NCI-H1436 (cell line): ENCODE measurements around the gene ZNRF1.

ENCODE experiments used
- DNase-seq: peaks from one replicate; lab custom pipeline; 2025; lab: John Stamatoyannopoulos, UW

The ZNRF1 gene

GRCh38 chr16:75061669-75062068 lies 62.8 kb downstream of the ZNRF1 start:
- DNase-seq, result no peak

GRCh38 chr16:75062135-75062975 lies 63.5 kb downstream of the ZNRF1 start:
- DNase-seq, result no peak

DNA sequence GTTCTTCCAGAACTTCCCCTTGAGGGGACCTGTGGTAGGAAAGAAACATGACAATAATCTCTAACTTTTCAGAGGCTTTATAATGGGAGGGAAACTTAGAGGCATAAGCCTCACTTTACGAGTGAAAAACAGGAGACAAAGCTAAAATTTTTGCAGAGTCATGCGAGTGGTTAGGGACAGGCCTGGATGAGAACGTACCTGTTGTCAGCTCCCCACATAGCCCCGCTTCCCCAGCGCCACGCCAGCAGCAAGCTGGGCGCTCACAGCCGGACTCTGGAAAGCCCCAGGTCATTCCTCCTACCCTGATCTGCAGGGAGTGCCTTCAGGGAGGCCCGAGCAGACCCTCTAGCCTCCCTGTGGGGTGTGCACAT lies 64.1 kb downstream of the ZNRF1 start:
- DNase-seq, result no peak

- DNase-seq, result no peak
Measured at GRCh38 chr16:75063549-75064088, 64.8 kb downstream of the ZNRF1 start.

DNA sequence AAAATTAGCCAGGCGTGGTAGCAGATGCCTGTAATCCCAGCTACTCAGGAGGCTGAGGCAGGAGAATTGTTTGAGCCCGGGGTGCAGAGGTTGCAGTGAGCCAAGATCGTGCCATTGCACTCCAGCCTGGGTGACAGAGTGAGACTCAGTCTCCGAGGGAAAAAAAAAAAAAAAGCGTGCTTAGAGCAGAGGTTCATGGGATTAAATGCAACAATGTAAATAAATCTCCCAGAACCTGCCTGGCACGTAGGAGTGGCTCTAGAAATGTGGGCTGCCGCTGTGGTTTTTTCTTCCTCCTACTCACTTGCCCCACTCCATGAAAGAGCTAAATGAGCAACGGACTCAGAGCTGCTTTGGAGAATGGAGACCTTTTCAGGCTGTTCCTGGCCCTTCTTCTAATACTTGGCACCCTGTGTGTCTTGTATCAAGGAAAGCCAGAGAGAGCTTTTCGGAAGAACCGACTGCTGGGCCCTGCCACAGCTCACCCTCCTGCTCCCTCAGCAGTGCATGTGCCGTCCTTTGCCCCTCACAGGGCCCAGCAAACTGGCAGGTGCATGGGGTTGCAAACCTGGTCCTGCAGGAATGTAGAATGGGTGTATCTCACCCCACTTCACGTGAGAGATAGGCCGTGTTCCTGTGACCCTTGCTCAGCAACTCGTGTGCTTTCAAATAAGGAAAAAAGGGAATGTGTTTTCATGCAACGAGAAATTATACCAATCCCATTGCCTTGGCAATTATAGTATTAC lies 65.8 kb downstream of the ZNRF1 start:
- DNase-seq, result no peak

DNA sequence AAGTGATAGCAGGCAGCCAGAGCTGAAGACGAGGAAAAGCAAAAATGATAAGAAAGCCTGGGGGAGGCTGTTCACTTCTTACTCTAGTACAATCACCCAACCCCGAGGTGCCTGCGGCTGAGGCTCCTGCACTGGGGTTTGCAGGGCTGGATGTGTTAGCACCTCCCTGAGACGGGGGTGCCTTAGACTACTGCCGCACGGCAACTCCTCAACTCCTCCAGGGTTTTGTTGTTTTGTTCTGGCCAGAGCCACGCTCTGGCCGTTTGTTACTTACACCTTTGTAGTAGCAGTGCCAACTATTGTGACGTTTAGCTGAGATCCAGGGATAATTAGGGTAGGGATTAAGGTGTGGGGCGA lies 66.3 kb downstream of the ZNRF1 start:
- DNase-seq, result no peak

DNA sequence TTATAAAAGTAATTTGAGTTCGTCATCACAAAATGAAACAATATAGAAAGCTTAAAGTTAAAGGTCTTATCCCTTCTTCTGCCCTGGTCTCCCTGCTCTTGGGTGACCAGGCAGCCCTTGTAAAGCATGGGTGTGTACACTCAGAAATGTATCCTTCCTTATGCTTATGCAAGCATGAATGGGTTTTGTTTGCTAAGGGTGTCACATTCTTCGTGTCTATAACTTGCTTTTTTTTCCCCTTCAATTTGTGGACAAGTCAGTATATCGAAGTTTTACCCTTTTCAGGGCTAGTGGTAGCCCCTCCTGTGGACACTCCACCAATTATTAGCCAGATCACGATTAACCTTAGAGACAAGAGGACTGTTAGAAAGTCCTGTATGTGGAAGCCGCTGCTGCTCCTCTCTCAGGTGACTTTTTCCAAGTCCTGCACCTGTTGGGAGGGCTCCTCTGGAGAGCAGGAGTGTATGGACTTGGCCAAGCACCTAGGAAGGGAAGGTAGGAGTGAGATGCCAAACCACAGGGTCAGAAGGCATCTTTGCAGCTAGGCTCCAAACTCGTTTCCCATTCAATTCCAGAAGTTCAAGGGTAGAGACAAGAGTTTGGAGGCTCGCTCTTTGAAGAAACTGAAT lies 66.8 kb downstream of the ZNRF1 start:
- DNase-seq, result no peak

DNA sequence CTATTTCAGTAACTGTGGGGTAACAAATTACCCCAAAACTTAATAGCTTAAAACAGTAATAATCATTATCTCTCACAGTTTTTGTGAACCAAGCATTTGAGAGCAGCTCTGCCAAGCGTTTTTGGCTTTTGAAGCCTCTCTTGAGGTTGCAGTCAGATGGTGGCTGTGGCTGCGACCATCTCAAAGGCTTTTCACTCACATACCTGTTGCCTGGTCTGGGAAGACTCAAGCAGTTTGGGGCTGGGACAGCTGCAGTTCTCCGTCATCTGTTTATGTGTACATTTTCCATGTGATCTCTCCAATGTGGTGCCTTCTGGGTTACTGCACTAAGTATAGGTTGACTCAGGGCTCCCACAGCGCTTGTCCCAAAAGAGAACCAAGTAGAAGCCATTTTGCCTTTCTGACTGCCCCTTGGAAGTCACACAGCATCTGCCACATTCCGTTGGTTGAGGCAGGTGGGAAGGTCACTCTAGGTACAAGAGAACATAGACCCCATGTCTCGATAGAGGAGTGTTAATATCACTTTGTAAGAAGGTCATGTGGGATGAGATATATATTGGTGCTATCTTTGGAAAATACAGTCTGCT lies 68.1 kb downstream of the ZNRF1 start:
- DNase-seq, result no peak

GRCh38 chr16:75068085-75069031 lies 69.5 kb downstream of the ZNRF1 start:
- DNase-seq, result no peak

DNA sequence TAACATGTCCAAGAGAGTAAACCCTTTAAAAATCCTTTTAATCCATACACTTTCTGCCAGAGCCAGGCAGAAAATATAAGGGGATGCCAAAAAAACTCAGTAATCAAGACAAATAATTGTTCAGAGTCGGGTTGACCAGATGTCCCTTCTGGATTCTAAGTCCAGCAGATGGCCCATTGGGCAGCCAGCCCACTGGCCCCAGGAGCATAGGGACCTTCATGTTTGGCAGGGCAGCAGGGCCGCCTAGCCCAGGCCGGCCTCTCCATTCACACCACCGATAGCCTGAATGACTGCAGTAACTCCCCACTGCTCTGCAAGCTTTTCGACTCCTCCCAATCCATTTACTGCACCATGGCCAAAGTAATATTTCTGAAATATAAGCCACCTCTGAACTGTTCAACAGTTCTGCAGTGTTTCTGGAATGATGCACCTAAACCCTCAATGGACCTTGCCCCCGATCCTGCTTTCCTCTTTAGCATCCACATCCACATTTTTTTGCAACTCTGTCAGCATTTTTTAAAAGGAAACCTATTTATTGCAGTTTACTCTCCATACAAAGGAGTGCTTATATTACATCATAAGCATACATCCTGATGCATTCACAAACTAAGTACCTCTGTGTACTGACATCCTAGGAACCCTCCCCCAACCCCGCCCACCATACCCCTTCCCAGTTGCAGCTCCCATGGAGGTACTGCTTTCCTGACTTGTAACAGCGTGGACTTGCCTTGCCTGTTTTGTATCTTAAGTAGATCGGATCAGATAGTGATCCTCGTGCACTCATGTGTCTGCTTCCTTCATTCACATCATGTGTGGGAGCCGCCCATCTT lies 71.4 kb downstream of the ZNRF1 start:
- DNase-seq, result no peak

DNA sequence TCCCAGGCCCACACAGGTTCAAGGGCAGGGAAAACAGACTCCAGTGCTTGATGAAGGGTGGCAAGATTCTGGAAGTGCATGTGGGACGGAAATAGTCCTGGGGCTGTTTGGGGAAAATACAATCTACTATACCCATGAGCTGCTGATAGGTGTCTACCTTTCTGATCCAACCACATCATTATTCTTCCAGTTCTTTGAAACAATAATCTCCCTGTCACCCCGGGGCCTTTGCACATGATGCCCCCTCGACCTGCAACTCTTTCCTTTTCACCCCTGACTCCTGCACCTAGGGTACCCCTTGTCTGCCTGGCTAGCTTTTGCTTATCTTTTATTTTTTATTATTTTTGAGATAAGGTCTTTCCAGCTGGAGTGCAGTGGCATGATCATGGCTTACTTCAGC lies 72.8 kb downstream of the ZNRF1 start:
- DNase-seq, result no peak

GRCh38 chr16:75072239-75072947 lies 73.6 kb downstream of the ZNRF1 start:
- no peak for DNase-seq

GRCh38 chr16:75073545-75074303 lies 74.9 kb downstream of the ZNRF1 start:
- DNase-seq, result no peak

DNA sequence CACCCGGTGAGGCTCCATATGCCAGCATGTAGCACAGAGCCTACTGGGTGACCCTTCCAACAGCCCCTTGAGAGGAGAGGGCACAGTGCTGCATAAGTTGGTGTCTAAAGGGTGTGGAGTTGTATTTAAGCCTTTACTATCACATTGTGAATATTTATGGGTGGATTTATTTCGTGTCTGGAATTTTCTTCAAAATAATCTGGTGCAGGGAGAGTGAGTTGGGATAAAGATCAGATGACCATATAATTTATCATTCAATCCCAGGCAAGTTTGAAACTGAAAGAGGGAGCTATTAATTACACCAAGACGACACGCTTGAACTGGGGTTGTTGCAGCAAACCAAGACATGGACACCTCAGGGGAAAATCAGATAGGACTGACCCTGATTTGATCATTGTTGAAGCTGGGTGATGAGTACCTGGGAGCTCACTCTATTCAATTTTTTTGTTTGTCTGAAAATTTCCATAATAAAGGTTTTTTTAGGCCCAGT lies 75.5 kb downstream of the ZNRF1 start:
- DNase-seq, result no peak

- DNase-seq, result no peak
Measured at GRCh38 chr16:75074920-75075687, 76.3 kb downstream of the ZNRF1 start.

DNA sequence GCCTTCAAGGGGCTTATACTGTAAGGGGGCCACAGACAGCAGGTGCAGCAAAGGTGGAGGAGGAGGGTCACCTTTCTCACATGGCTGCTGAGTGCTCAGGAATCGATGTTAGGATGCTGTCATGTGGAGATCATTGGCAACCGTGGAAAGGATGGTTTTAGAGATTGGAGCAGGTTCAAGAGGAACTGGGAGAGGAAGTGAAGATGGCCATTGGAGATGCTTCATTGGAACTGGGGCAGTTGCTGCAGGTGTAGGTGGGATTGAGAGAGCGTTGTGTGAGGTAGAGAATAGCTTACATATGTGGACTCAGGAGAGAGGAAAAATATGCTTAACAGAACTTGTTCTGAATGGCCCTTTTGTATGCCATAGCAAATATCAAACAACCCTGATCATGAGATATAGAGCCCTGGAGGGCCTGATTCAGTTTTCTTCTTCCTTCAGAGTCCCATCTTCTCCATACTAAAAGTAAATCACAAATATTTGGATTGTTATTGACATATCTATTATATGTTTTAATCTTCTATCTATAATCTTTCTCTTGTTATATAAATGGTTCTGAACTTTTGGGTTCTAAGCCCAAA lies 77.0 kb downstream of the ZNRF1 start:
- DNase-seq, result no peak

- no peak for DNase-seq
Measured at GRCh38 chr16:75078886-75079285, 80.1 kb downstream of the ZNRF1 start.
